GM12873 (cell line): ENCODE results near the gene ATF1.

Source experiments
- TF ChIP-seq, protein P1 (sequence below): IDR thresholded peaks from 2 replicates; pipeline ENCODE4 v1.5.1; 2012; ENCODE audit warnings: low read depth, mild to moderate bottlenecking, moderate library complexity, low read length, control low read depth; ENCODE audit not compliant: insufficient read depth; ENCODE audit errors: missing control alignments

The ATF1 gene

GRCh38 chr12:50727466-50727865 lies 36.4 kb upstream of the ATF1 start:
- TF ChIP-seq, protein P1, sequence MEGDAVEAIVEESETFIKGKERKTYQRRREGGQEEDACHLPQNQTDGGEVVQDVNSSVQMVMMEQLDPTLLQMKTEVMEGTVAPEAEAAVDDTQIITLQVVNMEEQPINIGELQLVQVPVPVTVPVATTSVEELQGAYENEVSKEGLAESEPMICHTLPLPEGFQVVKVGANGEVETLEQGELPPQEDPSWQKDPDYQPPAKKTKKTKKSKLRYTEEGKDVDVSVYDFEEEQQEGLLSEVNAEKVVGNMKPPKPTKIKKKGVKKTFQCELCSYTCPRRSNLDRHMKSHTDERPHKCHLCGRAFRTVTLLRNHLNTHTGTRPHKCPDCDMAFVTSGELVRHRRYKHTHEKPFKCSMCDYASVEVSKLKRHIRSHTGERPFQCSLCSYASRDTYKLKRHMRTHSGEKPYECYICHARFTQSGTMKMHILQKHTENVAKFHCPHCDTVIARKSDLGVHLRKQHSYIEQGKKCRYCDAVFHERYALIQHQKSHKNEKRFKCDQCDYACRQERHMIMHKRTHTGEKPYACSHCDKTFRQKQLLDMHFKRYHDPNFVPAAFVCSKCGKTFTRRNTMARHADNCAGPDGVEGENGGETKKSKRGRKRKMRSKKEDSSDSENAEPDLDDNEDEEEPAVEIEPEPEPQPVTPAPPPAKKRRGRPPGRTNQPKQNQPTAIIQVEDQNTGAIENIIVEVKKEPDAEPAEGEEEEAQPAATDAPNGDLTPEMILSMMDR, result no peak

GRCh38 chr12:50728417-50728816 lies 35.5 kb upstream of the ATF1 start:
- TF ChIP-seq, protein P1, result no peak

- TF ChIP-seq, protein P1, result no peak
Observed at GRCh38 chr12:50728841-50729240, 35.1 kb upstream of the ATF1 start.

GRCh38 chr12:50732591-50732990 lies 31.3 kb upstream of the ATF1 start:
- TF ChIP-seq, protein P1, result no peak

DNA sequence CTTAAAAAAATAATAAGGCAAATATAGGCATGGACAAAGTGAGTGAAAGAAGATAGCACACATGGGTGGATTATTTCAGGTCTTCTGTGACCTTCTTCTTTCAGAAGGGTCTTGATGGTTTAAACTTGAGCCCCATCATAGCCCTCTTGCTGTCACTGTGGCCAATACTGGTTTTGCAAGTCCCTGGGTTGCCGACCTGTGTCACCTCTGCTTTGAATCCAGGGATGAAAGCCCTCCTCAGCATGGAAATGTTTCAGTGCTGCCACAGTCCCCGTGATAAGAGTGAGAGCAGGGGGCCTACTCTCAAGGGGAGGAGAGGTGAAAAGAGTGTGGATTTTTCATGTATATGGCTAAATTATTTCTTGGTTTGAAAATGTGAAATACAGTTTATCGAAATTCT lies 30.2 kb upstream of the ATF1 start:
- TF ChIP-seq, protein P1, result no peak

DNA sequence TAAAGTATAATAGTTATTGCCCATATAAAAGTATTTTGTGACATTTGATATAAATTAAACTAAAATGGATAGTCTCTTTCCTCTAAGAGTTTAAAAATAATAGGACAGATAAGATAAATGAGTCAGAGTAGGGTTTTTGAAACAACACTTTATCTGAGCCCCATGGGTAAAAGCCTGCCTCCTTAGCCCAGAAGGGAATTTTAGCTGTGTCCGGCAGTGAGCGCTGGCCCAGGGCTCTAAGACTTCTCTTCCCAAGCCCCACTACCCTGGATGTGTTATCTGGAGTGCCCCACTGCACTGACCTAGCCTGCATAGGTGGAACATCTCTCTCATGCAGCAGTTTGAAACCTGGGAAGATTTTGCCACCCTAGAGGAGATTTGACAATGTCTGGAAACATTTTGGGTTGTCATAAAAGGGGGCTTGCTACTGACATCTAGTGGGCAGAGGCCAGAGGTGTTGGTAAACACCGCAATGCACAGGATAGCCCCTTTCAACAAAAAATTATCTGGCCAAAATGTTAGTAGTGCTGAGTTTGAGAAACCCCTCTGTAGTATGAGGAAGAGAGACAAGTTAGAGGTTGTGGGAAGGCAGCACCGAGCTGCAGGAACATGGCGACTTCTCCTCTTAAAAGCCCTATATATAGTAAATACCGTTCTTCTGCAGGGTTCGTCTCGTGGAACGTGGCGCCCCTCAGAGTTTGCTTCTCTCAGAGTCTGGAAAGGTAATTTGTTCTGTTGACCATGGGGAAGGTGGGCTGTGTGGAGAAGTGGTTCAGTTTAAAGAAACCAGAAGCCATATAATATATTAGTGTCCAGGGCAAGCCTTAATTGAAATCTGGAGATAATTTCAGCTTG lies 29.3 kb upstream of the ATF1 start:
- TF ChIP-seq, protein P1, result peak; percentile 76

- TF ChIP-seq, protein P1, result no peak
Observed at GRCh38 chr12:50739611-50740010, 24.3 kb upstream of the ATF1 start.
